Vagina (tissue), 2 donors: ENCODE measurements around the gene PPFIA4. TPM values are rescaled to one million over a fixed set of nuclear protein-coding genes. Genes with fewer than 3 reads are reported as not detected.
A peak's percentile ranks its signal among the peaks of the same experiment; 100 is the strongest.
"Not testable (repeated sequence)": the region's sequence is repeated elsewhere in the genome, so short reads cannot be mapped to it uniquely, and the experiment has no call there.

Source experiments
- DNase-seq, 2 donors: peaks; one replicate each; pipeline ENCODE4 v3.0.0-alpha.2; 2017; ENCODE audit errors: extremely low spot score in 2 of 2
- H3K27ac ChIP-seq: fragments of 200-600 bp; sonication (generic); one replicate; pipeline ENCODE4 v1.5.1; 2019
- H3K27me3 ChIP-seq: fragments of 200-600 bp; sonication (generic); one replicate; pipeline ENCODE4 v1.5.1; 2019
- H3K36me3 ChIP-seq, 2 donors: fragments of 200-600 bp; sonication (generic); one replicate each; pipeline ENCODE4 v1.5.1; 2017 to 2019
- H3K4me1 ChIP-seq: fragments of 200-600 bp; sonication (generic); one replicate; pipeline ENCODE4 v1.5.1; 2019
- H3K4me3 ChIP-seq, 2 donors: fragments of 200-600 bp; sonication (generic); 1 replicate in 1 of 2; 2 replicates in 1 of 2; pipeline ENCODE4 v1.5.1; 2016 to 2019
- H3K9me3 ChIP-seq: fragments of 200-600 bp; sonication (generic); one replicate; pipeline ENCODE4 v1.5.1; 2019
- POLR2A ChIP-seq, 2 donors: fragments of 450-650 bp; IDR thresholded peaks; one replicate each; pipeline ENCODE4 v1.6.1; 2017; ENCODE audit warnings: antibody characterized with exemption in 2 of 2, mild to moderate bottlenecking in 2 of 2, moderate library complexity in 2 of 2
- POLR2AphosphoS5 ChIP-seq, 2 donors: sonication (generic); formaldehyde crosslinking; IDR thresholded peaks; one replicate each; pipeline ENCODE4 v1.9.0; 2017; ENCODE audit warnings: antibody characterized with exemption in 2 of 2, mild to moderate bottlenecking in 2 of 2, low read depth in 1 of 2; ENCODE audit not compliant: insufficient read depth in 1 of 2
- intact Hi-C: fragments of 100-400 bp; cut with DNase I; formaldehyde crosslinking; loops from one replicate; pipeline ENCODE4 v1.15.1; 2023
- total RNA-seq: library from RNA; depleted of rRNA; stranded (reverse); fragments of >200 nt; gene quantifications from one replicate; pipeline ENCODE4 v1.2.3, GENCODE V29; 2016
- TF ChIP-seq, protein P1 (sequence below), 3 experiments: fragments of 450-650 bp in 2 of 3; fragments of 200-600 bp in 1 of 3; sonication (generic) in 1 of 3; IDR thresholded peaks; one replicate each; pipeline ENCODE4 v1.5.1; 2017 to 2019; ENCODE audit warnings: antibody characterized with exemption in 3 of 3, mild to moderate bottlenecking in 2 of 3, moderate library complexity in 2 of 3

PPFIA4 gene
- 11.5 TPM for total RNA-seq

DNA sequence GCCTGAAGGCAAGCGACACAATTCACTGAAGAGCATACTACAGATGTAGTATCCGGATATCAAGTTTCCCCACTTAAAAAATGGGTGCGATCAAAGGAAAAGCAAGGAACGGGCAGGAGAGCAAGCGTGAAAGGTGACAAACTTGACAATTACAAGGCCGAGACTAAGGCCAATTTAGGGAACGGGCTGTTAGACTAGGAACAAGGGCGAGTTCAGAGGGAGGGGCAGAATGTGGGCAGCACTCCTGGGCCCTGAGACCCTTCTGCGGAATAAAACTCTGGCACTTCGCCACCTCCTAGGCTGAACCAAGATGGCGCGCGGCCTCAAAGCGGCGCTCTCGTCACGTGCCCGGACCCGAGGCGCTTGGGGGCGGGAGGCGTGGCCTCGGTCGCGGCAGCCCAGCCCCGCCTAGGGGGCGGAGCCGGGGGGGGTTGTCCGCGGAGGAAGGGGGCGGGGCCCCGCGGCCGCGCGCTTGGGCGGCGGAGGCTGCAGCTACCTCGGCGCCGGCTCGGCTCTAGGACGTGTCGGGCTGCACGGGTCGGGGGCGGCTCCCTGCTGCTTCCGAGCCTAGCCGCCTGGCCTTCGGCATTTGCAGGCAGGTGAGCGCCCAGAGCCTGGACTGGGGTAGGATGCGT, at the start of gene PPFIA4:
PPFIA4 (plus strand) TSS at position 461 of the 635 bp plus-strand sequence. CDS start 12,518 bp downstream, outside the sequence.
- intact Hi-C loops: no loop called here
- Histone ChIP-seq H3K4me3 (peak within 1 kb of the TSS; percentile 57 to 80), H3K36me3 (peaks cover 0 to 22% of the 10 kb centered on the region in 2 donors), H3K9me3 (no peaks in the 10 kb centered on the region), H3K27me3 (no peaks in the 10 kb centered on the region), H3K4me1 (peaks cover 23% of the 10 kb centered on the region), H3K27ac (peak within 1 kb of the TSS; percentile 43)
- TF ChIP-seq POLR2A (IDR thresholded peaks at IDR 0.05) (no peak), POLR2AphosphoS5 (IDR thresholded peaks at IDR 0.05; ENCODE audit: insufficient read depth in 1 of 2, low read depth in 1 of 2) (peak in 1 of 2 donors; percentile 53)
- TF ChIP-seq, protein P1, sequence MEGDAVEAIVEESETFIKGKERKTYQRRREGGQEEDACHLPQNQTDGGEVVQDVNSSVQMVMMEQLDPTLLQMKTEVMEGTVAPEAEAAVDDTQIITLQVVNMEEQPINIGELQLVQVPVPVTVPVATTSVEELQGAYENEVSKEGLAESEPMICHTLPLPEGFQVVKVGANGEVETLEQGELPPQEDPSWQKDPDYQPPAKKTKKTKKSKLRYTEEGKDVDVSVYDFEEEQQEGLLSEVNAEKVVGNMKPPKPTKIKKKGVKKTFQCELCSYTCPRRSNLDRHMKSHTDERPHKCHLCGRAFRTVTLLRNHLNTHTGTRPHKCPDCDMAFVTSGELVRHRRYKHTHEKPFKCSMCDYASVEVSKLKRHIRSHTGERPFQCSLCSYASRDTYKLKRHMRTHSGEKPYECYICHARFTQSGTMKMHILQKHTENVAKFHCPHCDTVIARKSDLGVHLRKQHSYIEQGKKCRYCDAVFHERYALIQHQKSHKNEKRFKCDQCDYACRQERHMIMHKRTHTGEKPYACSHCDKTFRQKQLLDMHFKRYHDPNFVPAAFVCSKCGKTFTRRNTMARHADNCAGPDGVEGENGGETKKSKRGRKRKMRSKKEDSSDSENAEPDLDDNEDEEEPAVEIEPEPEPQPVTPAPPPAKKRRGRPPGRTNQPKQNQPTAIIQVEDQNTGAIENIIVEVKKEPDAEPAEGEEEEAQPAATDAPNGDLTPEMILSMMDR (IDR thresholded peaks at IDR 0.05): no peak
- DNase-seq: peak in 1 of 2 donors; percentile 87

DNA sequence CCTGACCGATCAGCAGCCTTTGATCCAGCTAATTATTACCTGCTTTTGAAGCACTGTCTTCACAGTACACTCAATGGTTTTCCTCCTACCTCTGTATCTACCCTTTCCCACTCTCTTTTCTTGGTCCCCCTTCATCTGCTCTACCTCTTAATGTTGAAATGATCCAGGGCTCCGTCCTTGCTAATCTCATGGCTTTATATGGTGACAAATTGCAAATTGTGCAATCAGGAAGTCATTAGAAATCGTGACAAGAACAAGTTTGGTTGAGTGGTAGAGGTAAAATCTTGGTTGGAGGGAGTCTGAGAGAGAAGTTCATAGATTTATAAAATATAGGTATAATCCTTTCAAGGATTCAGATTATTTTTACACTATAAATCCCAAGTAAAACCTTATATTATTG, 49.7 kb upstream of the PPFIA4 start:
- no peak for DNase-seq
- Histone ChIP-seq H3K4me3 (no peak overlapping the region), H3K36me3 (no peaks in the 10 kb centered on the region), H3K27me3 (no peaks in the 10 kb centered on the region), H3K4me1 (no peaks in the 10 kb centered on the region), H3K9me3 (no peaks in the 10 kb centered on the region), H3K27ac (no peak overlapping the region)
- TF ChIP-seq POLR2A (IDR thresholded peaks at IDR 0.05): no peak
- TF ChIP-seq POLR2AphosphoS5 (IDR thresholded peaks at IDR 0.05; ENCODE audit: insufficient read depth in 1 of 2, low read depth in 1 of 2): no peak
- intact Hi-C loops: no loop called here

DNA sequence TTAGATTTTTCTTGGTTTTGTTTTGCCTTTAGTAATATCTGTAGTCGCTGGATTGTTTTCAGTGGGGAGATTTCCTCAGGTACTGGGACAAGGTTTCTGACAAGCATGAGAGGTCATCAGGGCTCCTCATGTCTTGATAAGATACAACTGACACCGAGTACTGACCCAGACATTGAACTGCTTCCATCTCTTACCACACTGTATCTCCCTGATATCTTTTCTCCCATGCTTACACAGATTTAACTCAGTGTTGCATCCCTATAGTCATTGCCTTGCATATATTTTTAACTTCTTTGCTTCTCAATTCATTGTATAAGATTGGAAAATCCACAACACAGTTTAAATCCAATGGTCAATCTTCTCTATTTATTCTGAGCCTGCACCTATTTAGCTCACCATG, 46.8 kb upstream of the PPFIA4 start:
- H3K36me3 ChIP-seq: no peaks in the 10 kb centered on the region
- intact Hi-C loops: no loop called here

DNA sequence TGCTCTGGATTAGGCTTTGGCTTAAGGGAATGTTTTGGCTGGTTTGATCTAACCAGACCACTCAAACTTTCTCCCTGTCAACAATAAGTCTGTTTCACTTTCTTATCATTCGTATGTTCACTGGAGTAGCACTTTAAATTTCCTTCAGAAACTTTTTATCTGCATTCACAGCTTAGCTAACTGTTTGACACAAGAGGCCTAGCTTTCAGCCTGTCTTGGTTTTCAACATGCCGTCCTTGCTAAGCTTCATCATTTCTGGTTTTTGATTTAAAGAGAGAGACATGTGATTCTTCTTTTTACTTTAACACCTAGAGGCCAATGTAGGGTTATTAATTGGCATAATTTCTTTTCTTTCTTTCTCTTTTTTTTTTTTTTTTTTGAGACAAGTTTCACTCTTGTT, 44.4 kb upstream of the PPFIA4 start:
- no peak for TF ChIP-seq POLR2A (IDR thresholded peaks at IDR 0.05)
- TF ChIP-seq POLR2AphosphoS5 (IDR thresholded peaks at IDR 0.05; ENCODE audit: insufficient read depth in 1 of 2, low read depth in 1 of 2): no peak
- TF ChIP-seq, protein P1 (IDR thresholded peaks at IDR 0.05): no peak
- no peaks in the 10 kb centered on the region for H3K4me1 ChIP-seq
- H3K9me3 ChIP-seq: no peaks in the 10 kb centered on the region
- H3K4me3 ChIP-seq: no peak overlapping the region
- no peak for DNase-seq
- no peaks in the 10 kb centered on the region for H3K27me3 ChIP-seq
- no peaks in the 10 kb centered on the region for H3K36me3 ChIP-seq
- no peak overlapping the region for H3K27ac ChIP-seq
- intact Hi-C loops: no loop called here

More for the DNA sequence above, 46.8 kb upstream of the PPFIA4 start:
- Histone ChIP-seq H3K9me3 (no peaks in the 10 kb centered on the region), H3K4me3 (no peak overlapping the region), H3K4me1 (no peaks in the 10 kb centered on the region), H3K27ac (no peak overlapping the region), H3K27me3 (no peaks in the 10 kb centered on the region)
- DNase-seq: no peak
- TF ChIP-seq POLR2AphosphoS5 (IDR thresholded peaks at IDR 0.05; ENCODE audit: insufficient read depth in 1 of 2, low read depth in 1 of 2) (no peak), POLR2A (IDR thresholded peaks at IDR 0.05) (no peak)
- TF ChIP-seq, protein P1 (IDR thresholded peaks at IDR 0.05): no peak

DNA sequence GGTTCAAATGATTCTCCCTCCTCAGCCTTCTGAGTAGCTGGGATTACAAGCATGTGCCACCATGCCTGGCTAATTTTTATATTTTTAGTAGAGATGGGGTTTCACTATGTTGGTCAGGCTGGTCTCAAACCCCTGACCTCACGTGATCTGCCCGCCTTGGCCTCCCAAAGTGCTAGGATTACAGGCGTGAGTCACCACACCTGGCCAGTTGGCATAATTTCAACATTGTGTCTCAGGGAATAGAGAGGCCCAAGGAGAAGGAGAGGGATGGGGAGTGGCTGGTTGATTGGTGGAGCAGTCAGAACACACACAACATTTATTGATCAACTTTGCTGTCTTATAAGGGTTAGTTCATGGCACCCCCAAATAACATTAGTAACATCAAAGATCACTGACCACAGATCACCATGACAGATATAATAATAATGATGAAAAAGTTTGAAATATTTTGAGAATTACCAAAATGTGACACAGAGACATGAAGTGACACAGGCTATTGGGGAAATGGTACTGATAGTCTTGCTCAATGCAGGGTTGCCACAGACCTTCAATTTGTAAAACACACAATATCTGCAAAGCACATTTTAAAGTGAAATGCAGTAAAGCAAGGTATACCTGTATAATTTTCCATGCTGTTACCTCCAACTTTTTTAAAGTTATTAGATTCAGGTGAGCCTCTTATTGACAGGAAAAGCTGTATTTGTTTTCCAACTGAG, 43.4 kb upstream of the PPFIA4 start:
- H3K27ac ChIP-seq: no peak overlapping the region
- TF ChIP-seq, protein P1 (IDR thresholded peaks at IDR 0.05): no peak
- no peak for TF ChIP-seq POLR2AphosphoS5 (IDR thresholded peaks at IDR 0.05; ENCODE audit: insufficient read depth in 1 of 2, low read depth in 1 of 2)
- TF ChIP-seq POLR2A (IDR thresholded peaks at IDR 0.05): no peak
- no peak for DNase-seq
- no peaks in the 10 kb centered on the region for H3K36me3 ChIP-seq
- no peaks in the 10 kb centered on the region for H3K9me3 ChIP-seq
- H3K4me3 ChIP-seq: no peak overlapping the region
- H3K4me1 ChIP-seq: no peaks in the 10 kb centered on the region
- no peaks in the 10 kb centered on the region for H3K27me3 ChIP-seq
- intact Hi-C loops: no loop called here

DNA sequence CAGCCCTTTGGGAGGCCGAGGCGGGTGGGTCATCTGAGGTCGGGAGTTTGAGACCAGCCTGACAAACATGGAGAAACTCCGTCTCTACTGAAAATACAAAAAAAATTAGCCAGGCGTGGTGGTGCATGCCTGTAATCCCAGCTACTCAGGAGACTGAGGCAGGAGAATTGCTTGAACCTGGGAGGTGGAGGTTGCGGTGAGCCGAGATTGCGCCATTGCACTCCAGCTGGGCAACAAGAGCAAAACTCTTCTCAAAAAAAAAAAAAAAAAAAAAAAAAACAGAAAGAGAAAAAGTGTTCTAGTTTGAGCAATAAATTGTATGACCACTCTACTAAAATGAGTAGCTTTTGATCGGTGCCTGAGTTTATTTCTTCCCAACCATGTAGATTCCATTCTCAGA, 40.2 kb upstream of the PPFIA4 start:
- H3K27me3 ChIP-seq, H3K4me1 ChIP-seq, H3K36me3 ChIP-seq, H3K27ac ChIP-seq, H3K9me3 ChIP-seq, DNase-seq, intact Hi-C loops, H3K4me3 ChIP-seq: not testable (repeated sequence)
